Measurements from ENCODE around the gene SLC27A1. TPM values are rescaled to one million over a fixed set of nuclear protein-coding genes. Genes with fewer than 3 reads are reported as not detected.

Gene SLC27A1
- total and polyA plus RNA-seq, 9 of the 15 experiments (the other 6 are each of a cell fraction or from before 2014, with no cell fraction given) = 0.06 to 3.0 (median 1.1) TPM

DNA sequence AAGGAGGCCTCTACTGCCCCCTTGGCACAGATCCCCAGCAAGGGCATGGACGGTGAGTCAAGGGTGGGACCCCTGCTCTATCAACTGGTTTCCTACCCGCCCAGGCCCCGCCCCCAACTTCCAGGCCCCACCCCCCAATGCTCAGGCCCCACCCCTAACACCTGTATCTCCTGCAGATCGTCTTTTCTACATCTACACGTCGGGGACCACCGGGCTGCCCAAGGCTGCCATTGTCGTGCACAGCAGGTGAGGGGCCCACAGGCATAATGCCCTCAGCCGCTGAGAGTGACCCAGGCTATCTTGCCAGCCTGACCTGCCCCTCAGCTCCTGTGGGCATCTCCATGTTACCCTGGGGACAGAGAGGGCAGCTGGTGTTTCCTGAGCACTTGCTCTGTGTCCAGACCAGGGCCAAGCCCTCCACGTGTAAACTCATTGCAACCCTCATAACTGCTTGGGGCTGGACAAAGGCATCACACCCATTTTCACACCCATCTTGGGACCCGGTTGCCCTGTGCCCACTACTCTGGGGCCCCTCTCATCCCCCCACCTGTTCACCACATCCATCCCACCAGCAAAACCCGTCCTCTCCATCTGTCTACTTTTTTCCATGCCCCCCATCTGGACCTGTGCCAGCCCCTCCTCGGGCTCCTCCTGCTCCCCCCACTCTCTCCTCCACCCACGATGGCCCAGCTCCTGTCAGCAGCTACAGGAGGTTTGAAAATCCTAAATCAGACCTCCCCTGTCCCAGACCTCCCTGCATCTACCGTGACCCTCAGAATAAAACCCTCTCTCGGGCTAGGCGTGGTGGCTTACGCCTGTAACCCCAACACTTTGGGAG lies 17.2 kb downstream of the SLC27A1 start:
- FAIRE-seq (no peak), ATAC-seq (no peak), DNase-seq (ENCODE audit: extremely low read depth in 1 of 4, low spot score in 3 of 4) (peak in 3 of 4 experiments; percentile 35 to 68 (median 59))
- no peak overlapping the region for H3K4me2 ChIP-seq (ENCODE audit: insufficient read depth, low read length)
- no peak overlapping the region for H3K9ac ChIP-seq (ENCODE audit: insufficient read depth in 1 of 2, low read depth in 2 of 2, low read length in 2 of 2)
- H3K9me1 ChIP-seq (ENCODE audit: control insufficient read depth, insufficient read depth, low read length) = no peaks in the 10 kb centered on the region
- intact Hi-C loops (cut with micrococcal nuclease) = no loop called here
- H4K20me1 ChIP-seq (replicated peaks; ENCODE audit: control insufficient read depth, insufficient read depth, low read length) = no peaks in the 10 kb centered on the region
- peaks cover 8 to 33% of the 10 kb centered on the region in 2 experiments for H3K4me1 ChIP-seq (replicated peaks in 1 of 2; ENCODE audit: control insufficient read depth in 2 of 2, insufficient read depth in 2 of 2, low read length in 2 of 2)
- POLR2A ChIA-PET = interaction anchor here (1.0 kb wide), 1 partner anchor 8 kb away, joined by 3 read pairs; no protein-coding TSS in a partner anchor
- WGBS (ENCODE audit: insufficient coverage, low coverage, missing lambda C conversion rate) = 34% methylated on average over 17 of the region's 18 CpGs
- H3K4me3 ChIP-seq = no peak overlapping the region
- CTCF ChIA-PET (ENCODE audit: low intra/inter-chr PET ratio) = no interaction called here
- no peak overlapping the region for H3K27ac ChIP-seq (ENCODE audit: extremely low read depth, low read depth, low read length)
- no peaks in the 10 kb centered on the region for H3K9me3 ChIP-seq (replicated peaks; ENCODE audit: control insufficient read depth, insufficient read depth, low read depth, low read length)
- H3K27me3 ChIP-seq (ENCODE audit: control insufficient read depth in 2 of 2, insufficient read depth in 2 of 2, low read length in 2 of 2) = no peaks in the 10 kb centered on the region
- H2AFZ ChIP-seq (ENCODE audit: low read depth, low read length) = no peak overlapping the region
- in situ Hi-C loops (cut with MboI) = no loop called here
- no peak for TF ChIP-seq TEAD2 (tag; IDR thresholded peaks at IDR 0.05)
- TF ChIP-seq NFIC (IDR thresholded peaks at IDR 0.05) = peak; percentile 72
- TF ChIP-seq NCOA4 (IDR thresholded peaks at IDR 0.05; ENCODE audit: partially characterized antibody) = no peak
- BruUV-seq (replicated peaks) = no TSS peak
- H3K79me2 ChIP-seq (ENCODE audit: control insufficient read depth, insufficient read depth, low read length) = no peaks in the 10 kb centered on the region
- no peaks in the 10 kb centered on the region for H3K36me3 ChIP-seq (ENCODE audit: control insufficient read depth, insufficient read depth, low read length)
